ENCODE data around the gene TNNI3K.

DNA sequence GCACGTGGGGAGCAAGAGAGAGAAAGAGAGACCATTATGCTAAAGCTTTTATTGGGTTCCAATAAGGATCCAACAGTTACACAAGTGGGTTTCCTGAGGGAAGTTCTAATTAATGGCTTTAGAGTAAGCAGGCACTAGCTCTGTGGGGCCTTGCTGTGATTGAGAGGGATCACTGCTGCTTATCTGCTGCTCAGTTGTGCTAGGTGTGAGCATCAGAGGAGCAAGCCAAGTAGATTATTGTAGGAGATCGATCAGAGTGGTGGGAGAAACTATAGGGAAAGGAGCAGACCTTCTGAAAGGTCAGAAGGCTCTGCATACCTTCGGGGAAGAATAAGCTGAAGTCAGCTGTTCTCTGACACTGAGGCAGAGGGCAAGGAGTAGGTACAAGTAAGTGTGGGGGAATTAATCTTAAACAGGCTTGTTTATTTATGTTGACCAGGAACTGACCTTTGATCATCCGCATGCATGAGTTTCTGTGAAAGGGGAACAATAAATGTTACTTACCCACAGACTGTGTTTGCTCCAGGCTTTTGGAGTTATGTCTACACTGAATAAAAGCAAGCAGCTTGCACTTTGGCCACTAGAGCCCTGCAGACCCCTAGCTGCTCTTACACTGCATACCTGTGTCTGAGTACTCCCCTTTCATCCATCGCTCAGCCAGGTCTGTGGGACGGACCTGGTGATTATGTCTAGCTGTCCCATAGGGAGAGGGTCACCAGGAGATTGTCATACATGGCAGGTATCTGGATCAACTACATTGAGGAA is 89.7 kb downstream of the TNNI3K start:
- TF ChIP-seq POLR2A (IDR thresholded peaks at IDR 0.05; ENCODE audit: borderline replicate concordance, extremely low read depth, insufficient read depth, insufficient read length) (no peak), REST (IDR thresholded peaks at IDR 0.05; ENCODE audit: low read depth) (no peak), MAX (IDR thresholded peaks at IDR 0.05) (no peak), SP1 (IDR thresholded peaks at IDR 0.05; ENCODE audit: low read depth) (no peak), ATF3 (IDR thresholded peaks at IDR 0.05) (no peak), POLR2AphosphoS5 (IDR thresholded peaks at IDR 0.05; ENCODE audit: low read depth, low read length) (no peak), ELF1 (IDR thresholded peaks at IDR 0.05; ENCODE audit: borderline replicate concordance, low read depth) (no peak), RAD21 (IDR thresholded peaks at IDR 0.05; ENCODE audit: low read depth) (no peak), JUND (IDR thresholded peaks at IDR 0.05) (no peak)
- TF ChIP-seq, protein P1, sequence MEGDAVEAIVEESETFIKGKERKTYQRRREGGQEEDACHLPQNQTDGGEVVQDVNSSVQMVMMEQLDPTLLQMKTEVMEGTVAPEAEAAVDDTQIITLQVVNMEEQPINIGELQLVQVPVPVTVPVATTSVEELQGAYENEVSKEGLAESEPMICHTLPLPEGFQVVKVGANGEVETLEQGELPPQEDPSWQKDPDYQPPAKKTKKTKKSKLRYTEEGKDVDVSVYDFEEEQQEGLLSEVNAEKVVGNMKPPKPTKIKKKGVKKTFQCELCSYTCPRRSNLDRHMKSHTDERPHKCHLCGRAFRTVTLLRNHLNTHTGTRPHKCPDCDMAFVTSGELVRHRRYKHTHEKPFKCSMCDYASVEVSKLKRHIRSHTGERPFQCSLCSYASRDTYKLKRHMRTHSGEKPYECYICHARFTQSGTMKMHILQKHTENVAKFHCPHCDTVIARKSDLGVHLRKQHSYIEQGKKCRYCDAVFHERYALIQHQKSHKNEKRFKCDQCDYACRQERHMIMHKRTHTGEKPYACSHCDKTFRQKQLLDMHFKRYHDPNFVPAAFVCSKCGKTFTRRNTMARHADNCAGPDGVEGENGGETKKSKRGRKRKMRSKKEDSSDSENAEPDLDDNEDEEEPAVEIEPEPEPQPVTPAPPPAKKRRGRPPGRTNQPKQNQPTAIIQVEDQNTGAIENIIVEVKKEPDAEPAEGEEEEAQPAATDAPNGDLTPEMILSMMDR (IDR thresholded peaks at IDR 0.05 in 2 of 3, conservative IDR thresholded peaks at IDR 0.05 in 1 of 3; ENCODE audit: borderline replicate concordance in 1 of 3, insufficient read depth in 1 of 3, low read depth in 2 of 3, low read length in 2 of 3): no peak
